BE2C (cell line): ENCODE measurements around the gene FAF1.

Experiments
- DNase-seq: peaks from one replicate; pipeline ENCODE4 v3.0.0-alpha.2; 2020
- H3K27me3 ChIP-seq: fragments of 250-450 bp; sonication (Bioruptor Pico); 2 replicates; pipeline ENCODE4 v1.5.1; 2020; ENCODE audit warnings: mild to moderate bottlenecking
- H3K36me3 ChIP-seq: fragments of 250-450 bp; sonication (Bioruptor Pico); 2 replicates; pipeline ENCODE4 v1.5.1; 2020; ENCODE audit warnings: mild to moderate bottlenecking
- H3K4me1 ChIP-seq: fragments of 250-450 bp; sonication (Bioruptor Pico); 2 replicates; pipeline ENCODE4 v1.5.1; 2020
- H3K4me3 ChIP-seq: 2 replicates; pipeline ENCODE4 v1.5.1; 2011; ENCODE audit warnings: low read depth, low read length
- H3K9me3 ChIP-seq: fragments of 250-450 bp; sonication (Bioruptor Pico); 2 replicates; pipeline ENCODE4 v1.5.1; 2020
- CTCF ChIP-seq: IDR thresholded peaks from 2 replicates; pipeline ENCODE4 v1.5.1; 2012; ENCODE audit warnings: mild to moderate bottlenecking, low read depth, low read length

Gene FAF1

GRCh38 chr1:50852889-50853288 is 107.2 kb downstream of the FAF1 start:
- Histone ChIP-seq H3K27me3 (no peaks in the 10 kb centered on the region), H3K4me1 (no peaks in the 10 kb centered on the region), H3K36me3 (no peaks in the 10 kb centered on the region), H3K4me3 (no peak overlapping the region), H3K9me3 (no peaks in the 10 kb centered on the region)
- DNase-seq = no peak
- TF ChIP-seq CTCF = no peak

GRCh38 chr1:50851466-50851865 is 108.6 kb downstream of the FAF1 start:
- DNase-seq = no peak
- Histone ChIP-seq H3K36me3 (no peaks in the 10 kb centered on the region), H3K4me1 (no peaks in the 10 kb centered on the region), H3K4me3 (no peak overlapping the region), H3K9me3 (no peaks in the 10 kb centered on the region), H3K27me3 (no peaks in the 10 kb centered on the region)
- TF ChIP-seq CTCF = no peak

- no peaks in the 10 kb centered on the region for H3K9me3 ChIP-seq
- TF ChIP-seq CTCF = no peak
- no peaks in the 10 kb centered on the region for H3K4me1 ChIP-seq
- no peaks in the 10 kb centered on the region for H3K27me3 ChIP-seq
- H3K4me3 ChIP-seq = no peak overlapping the region
- H3K36me3 ChIP-seq = no peaks in the 10 kb centered on the region
- no peak for DNase-seq
These were observed 109.0 kb downstream of the FAF1 start for GRCh38 chr1:50851034-50851433.

GRCh38 chr1:50847303-50847702 is 112.8 kb downstream of the FAF1 start:
- Histone ChIP-seq H3K9me3 (no peaks in the 10 kb centered on the region), H3K4me1 (no peaks in the 10 kb centered on the region), H3K27me3 (no peaks in the 10 kb centered on the region), H3K4me3 (no peak overlapping the region), H3K36me3 (no peaks in the 10 kb centered on the region)
- DNase-seq = no peak
- no peak for TF ChIP-seq CTCF

GRCh38 chr1:50846224-50846839 is 113.7 kb downstream of the FAF1 start:
- H3K4me1 ChIP-seq = no peaks in the 10 kb centered on the region
- no peak for TF ChIP-seq CTCF
- H3K9me3 ChIP-seq = no peaks in the 10 kb centered on the region
- no peak overlapping the region for H3K4me3 ChIP-seq
- H3K27me3 ChIP-seq = no peaks in the 10 kb centered on the region
- DNase-seq = no peak
- H3K36me3 ChIP-seq = no peaks in the 10 kb centered on the region

- Histone ChIP-seq H3K4me3 (no peak overlapping the region), H3K9me3 (no peaks in the 10 kb centered on the region), H3K4me1 (no peaks in the 10 kb centered on the region), H3K36me3 (no peaks in the 10 kb centered on the region), H3K27me3 (no peaks in the 10 kb centered on the region)
- TF ChIP-seq CTCF = no peak
- DNase-seq = no peak
These were observed 118.2 kb downstream of the FAF1 start for GRCh38 chr1:50841791-50842387.
